ENCODE data around the gene TLE3. TPM values are rescaled to one million over a fixed set of nuclear protein-coding genes. Genes with fewer than 3 reads are reported as not detected.

Gene TLE3
- total and polyA plus RNA-seq, 2 of the 13 experiments (the other 11 are each of a cell fraction or from before 2014, with no cell fraction given): 11.9 to 13.8 TPM

- TF ChIP-seq BRF2 (CRISPR knock-in tag; IDR thresholded peaks at IDR 0.05): peak; percentile 96
- TF ChIP-seq CAMTA2 (CRISPR knock-in tag; IDR thresholded peaks at IDR 0.05; ENCODE audit: borderline replicate concordance): peak; percentile 62; the same call in 1 of the 2 replicates
- TF ChIP-seq ZNF879 (CRISPR knock-in tag; IDR thresholded peaks at IDR 0.05): no peak
- peak; percentile 99 for TF ChIP-seq SMAD3 (CRISPR knock-in tag; IDR thresholded peaks at IDR 0.05)
- TF ChIP-seq EP300 (IDR thresholded peaks at IDR 0.05; ENCODE audit: low read depth in 2 of 2, low read length in 2 of 2): peak; percentile 92 to 97
- peak; percentile 93 for TF ChIP-seq EP300 (CRISPR knock-in tag; IDR thresholded peaks at IDR 0.05; ENCODE audit: borderline replicate concordance)
- TF ChIP-seq PCBP1 (IDR thresholded peaks at IDR 0.05; ENCODE audit: borderline replicate concordance, low read depth, low read length): no peak
- 0 out of 2 replicates have a peak, but pooled peaks have one; percentile 65 for TF ChIP-seq REL (CRISPR knock-in tag; conservative IDR thresholded peaks at IDR 0.05)
- no peak for TF ChIP-seq ZBTB14 (CRISPR knock-in tag; IDR thresholded peaks at IDR 0.05)
- TF ChIP-seq NAIF1 (CRISPR knock-in tag; IDR thresholded peaks at IDR 0.05; ENCODE audit: borderline replicate concordance): no peak
- peak; percentile 83; the same call in 1 of the 2 replicates for TF ChIP-seq ZBTB20 (CRISPR knock-in tag; IDR thresholded peaks at IDR 0.05; ENCODE audit: borderline replicate concordance, low read depth)
- peak; percentile 90 for TF ChIP-seq CBX5 (CRISPR knock-in tag; IDR thresholded peaks at IDR 0.05; ENCODE audit: borderline replicate concordance)
- TF ChIP-seq HIC2 (CRISPR knock-in tag; IDR thresholded peaks at IDR 0.05; ENCODE audit: low read depth): peak; percentile 48
- no peak for TF ChIP-seq ETV6 (CRISPR knock-in tag; conservative IDR thresholded peaks at IDR 0.05)
- TF ChIP-seq KDM2A (CRISPR knock-in tag; IDR thresholded peaks at IDR 0.05; ENCODE audit: borderline replicate concordance, low read depth): peak; percentile 73; the same call in 1 of the 2 replicates
- no peak for TF ChIP-seq ZNF414 (CRISPR knock-in tag; IDR thresholded peaks at IDR 0.05)
- TF ChIP-seq SETDB1 (CRISPR knock-in tag; IDR thresholded peaks at IDR 0.05; ENCODE audit: borderline replicate concordance): no peak
- TF ChIP-seq SIN3A (IDR thresholded peaks at IDR 0.05; ENCODE audit: borderline replicate concordance, low read depth, low read length): peak; percentile 59; the same call in 1 of the 2 replicates
- TF ChIP-seq SMYD3 (CRISPR knock-in tag; IDR thresholded peaks at IDR 0.05): peak; percentile 75; the same call in 1 of the 2 replicates
- TF ChIP-seq ZNF260 (CRISPR knock-in tag; IDR thresholded peaks at IDR 0.05; ENCODE audit: borderline replicate concordance, low read depth): no peak
- no peak for TF ChIP-seq PCBP2 (optimal IDR thresholded peaks at IDR 0.05; ENCODE audit: low read depth, low read length, poor library complexity, severe bottlenecking)
- TF ChIP-seq, protein P1, sequence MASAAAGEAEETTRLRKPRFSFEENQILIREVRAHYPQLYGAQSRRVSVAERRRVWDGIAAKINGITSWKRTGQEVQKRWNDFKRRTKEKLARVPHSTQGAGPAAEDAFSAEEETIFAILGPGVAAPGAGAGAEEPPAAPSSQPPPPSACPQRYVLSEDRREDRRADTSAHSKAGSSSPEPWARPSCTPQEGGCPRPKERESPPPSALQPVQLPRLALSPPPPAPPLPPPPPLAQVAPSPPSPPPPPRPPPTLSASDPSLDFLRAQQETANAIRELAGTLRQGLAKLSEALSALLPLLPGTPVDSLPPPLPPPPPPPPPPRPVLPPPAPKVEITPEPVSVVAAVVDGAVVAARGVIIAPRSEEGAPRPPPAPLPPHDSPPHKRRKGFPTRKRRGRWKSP (CRISPR knock-in tag; IDR thresholded peaks at IDR 0.05): peak; percentile 92; the same call in 1 of the 2 replicates
These were observed 43.0 kb upstream of the TLE3 start (continued) for GRCh38 chr15:70140543-70141375.
